IPS-11a (cell line): ENCODE measurements around the gene ANK2.

Experiments
- H3K4me3 ChIP-seq: one replicate; pipeline ENCODE4 v1.5.1; 2013; ENCODE audit warnings: low read depth, low read length, control low read depth

ANK2 gene

DNA sequence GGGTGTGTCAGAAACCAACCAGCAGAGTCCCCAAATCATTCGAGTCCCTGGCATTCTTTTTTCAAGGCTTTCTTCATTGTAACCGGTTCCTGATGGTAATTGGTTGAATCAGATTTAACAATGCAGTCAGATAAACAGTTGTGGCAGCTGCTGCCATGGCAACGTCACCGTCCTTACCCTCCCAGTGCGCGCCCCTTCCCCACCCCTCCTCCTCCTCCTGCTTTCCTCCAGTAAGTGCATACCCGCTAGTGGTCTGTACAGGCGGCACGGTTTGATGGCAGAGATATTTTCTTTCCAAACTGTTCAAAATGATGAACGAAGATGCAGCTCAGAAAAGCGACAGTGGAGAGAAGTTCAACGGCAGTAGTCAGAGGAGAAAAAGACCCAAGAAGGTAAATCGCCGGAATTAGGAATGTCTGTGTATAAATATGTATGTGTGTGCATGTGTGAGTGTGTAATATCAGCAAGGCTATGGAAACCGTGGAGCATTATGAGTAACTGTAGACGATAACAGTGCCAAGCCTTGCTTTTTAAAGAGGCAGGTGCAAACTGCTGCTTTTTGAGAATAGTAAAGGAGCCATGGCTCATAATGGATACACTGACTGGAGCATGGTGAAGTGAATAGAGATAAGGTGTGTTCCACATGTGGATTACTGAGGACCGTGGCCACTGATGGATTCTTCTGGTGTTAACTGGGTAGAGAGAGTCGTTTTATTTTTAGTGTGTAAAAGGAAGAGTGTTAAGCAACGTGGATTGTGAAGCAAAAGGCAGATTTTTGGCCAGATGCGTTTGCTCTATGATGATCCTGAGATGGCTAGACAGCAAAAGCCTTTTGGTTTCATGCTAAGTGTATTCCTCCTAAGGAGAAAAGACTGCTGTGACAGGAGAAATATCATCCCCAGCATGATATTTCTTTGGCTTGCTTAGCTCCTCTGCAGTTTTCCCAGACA, at the start of gene ANK2:
ANK2 (plus strand) TSS at position 233 of the 950 bp plus-strand sequence; CDS start at position 309, 76 bp downstream.
- H3K4me3 ChIP-seq, result no peak within 1 kb of the TSS

- no peak overlapping the region for H3K4me3 ChIP-seq
Observed at GRCh38 chr4:113003841-113004240, 45.6 kb upstream of the ANK2 start.

DNA sequence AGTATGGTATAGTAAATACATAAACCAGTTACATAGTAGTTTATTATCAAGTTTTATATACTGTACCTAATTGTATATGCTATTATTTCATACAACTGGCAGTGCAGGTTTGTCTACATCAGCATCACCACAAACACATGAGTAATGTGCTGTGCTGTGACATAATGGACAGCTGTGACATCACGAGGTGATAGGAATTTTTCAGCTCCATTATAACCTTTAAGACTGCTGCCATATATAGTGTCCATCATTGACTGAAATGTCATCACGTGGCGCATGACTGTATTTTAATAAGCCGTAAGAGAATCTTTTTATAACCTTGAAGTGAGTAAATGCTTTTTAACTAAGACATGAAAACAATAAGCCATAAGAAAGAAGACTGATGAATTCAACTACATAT, 44.8 kb upstream of the ANK2 start:
- no peak overlapping the region for H3K4me3 ChIP-seq

DNA sequence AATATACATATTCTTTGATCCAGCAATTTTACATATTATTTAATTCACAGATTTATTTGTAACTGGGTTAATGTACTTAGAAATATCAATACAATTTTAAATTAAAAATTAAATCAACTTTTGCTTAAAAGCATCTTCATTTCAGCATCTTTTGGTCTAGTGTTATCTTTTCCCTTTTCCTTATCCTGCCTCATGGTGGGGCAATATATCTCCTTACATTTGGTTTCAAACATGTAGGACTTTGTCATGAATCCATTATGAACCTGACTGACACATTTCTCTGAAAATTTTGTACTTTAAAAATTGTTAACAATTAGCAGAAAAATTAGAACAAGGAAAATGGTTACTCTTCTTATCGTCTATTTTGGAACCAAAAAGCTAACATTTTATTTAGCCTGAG, 42.8 kb upstream of the ANK2 start:
- H3K4me3 ChIP-seq, result no peak overlapping the region

- H3K4me3 ChIP-seq, result no peak overlapping the region
Observed at GRCh38 chr4:113007151-113007550, 42.3 kb upstream of the ANK2 start.

DNA sequence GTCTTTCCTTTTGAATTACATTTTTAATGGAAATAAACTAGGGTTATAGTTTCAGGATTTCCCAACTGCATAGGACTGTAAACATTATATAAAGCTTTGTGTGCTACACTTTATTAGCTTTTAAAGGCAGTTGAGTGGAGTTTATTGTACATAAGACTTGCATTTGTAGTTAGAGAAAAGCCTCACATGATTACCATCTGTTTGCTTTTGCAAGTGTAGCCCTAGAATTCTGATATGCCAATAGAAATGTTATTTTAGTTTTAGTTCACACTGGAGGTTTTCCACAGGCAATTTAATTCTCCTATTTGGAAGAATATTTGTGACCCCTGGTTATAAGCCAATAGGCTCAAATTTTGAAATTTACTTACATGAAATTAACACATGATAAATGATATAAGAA, 41.3 kb upstream of the ANK2 start:
- H3K4me3 ChIP-seq, result no peak overlapping the region

DNA sequence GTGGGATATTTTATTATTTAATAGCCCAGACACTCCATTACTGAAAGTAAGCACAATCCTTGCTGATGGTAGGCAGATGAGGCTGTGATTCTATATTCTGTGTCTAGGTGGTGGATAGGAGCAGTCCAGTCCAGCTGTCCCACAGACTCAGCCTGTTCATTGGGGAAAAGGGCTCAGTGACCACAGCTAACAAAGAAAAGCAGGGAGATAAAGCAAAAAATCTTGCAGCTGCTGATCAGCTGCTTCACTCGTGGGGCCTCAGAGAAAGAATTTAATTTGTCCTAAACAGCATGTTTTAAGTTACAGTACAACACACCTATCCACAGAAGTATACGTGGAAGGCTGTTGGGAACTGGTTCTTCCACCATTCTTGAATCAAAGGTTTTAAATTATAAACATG, 40.7 kb upstream of the ANK2 start:
- no peak overlapping the region for H3K4me3 ChIP-seq

DNA sequence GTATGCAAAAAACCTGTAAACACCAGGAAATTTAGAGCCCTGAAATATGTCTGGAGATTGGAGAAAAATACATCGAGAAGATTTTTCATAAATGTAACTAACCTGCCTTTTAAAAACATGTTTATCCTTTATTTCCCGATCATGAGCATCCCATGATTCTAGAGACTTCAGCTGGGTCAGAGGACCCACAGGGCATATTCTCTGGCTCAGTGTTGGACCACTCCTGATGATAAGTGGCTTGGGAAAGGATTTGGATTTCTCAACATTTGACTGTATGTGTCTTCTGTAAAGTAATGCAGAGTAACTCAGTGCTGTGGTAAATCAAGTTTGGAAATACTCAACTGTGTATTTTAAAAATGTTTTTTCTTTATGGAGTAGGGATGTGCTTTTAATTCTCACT, 40.0 kb upstream of the ANK2 start:
- H3K4me3 ChIP-seq, result no peak overlapping the region

GRCh38 chr4:113012122-113012725, 37.2 kb upstream of the ANK2 start:
- H3K4me3 ChIP-seq, result no peak overlapping the region

- H3K4me3 ChIP-seq, result no peak overlapping the region
Observed at GRCh38 chr4:113012786-113013185, 36.7 kb upstream of the ANK2 start.

GRCh38 chr4:113013751-113014150, 35.7 kb upstream of the ANK2 start:
- H3K4me3 ChIP-seq, result no peak overlapping the region

GRCh38 chr4:113016377-113016776, 33.1 kb upstream of the ANK2 start:
- no peak overlapping the region for H3K4me3 ChIP-seq

DNA sequence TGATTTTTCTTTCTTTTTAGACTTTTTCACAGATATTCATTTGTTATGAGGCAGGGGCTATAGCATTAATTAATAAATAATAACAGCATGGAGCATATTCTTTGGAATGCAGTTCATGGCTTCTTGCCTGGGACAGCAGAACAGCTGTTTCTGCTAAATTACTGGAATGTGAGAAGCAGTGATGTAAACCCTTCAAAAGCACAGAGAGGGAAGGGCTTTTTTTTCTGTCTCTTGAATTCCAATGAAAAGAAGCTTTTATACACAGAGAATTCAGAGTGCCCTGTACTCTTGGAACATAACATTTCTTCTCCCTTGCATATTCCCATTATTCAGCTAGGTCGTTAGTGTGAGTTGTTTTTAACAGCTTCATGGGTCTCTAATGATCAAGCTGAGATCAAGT, 28.5 kb upstream of the ANK2 start:
- H3K4me3 ChIP-seq, result no peak overlapping the region

DNA sequence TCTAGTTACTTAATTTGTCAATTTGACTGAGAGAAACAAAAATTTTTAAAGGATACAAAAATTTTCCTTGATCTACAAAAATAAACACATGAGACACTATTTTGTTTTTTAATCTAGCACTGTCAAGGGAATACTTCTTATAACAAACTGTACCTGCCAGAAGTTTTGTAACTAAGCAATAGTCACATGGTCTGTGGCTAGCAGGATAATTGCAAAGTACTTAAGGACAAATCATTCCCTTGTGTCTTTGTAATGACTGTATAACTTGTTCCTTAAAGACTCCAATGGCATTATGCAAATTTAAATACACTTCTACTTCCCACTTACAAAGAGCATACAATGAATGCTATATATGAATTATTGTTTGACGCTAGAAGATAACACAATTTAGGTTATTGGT, 25.1 kb upstream of the ANK2 start:
- no peak overlapping the region for H3K4me3 ChIP-seq

DNA sequence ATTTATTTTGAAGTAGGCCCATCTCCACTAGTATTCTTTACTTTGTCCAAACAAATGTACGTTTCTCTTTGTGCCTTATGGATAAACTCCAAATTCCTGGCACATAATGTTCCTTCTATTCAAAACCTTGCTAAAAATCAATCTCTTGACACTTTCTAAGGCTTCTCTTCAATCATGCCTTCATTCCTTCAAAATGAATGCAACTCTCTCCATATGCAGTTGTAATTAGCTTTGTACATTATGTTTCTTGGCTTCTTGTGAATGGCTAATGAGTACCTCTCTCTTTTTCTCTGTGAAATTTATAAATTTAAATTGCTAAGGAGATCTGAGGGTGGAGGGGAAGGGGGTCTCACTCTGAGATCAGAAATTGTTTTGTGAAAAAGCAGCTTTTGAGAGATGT, 24.0 kb upstream of the ANK2 start:
- H3K4me3 ChIP-seq, result no peak overlapping the region

DNA sequence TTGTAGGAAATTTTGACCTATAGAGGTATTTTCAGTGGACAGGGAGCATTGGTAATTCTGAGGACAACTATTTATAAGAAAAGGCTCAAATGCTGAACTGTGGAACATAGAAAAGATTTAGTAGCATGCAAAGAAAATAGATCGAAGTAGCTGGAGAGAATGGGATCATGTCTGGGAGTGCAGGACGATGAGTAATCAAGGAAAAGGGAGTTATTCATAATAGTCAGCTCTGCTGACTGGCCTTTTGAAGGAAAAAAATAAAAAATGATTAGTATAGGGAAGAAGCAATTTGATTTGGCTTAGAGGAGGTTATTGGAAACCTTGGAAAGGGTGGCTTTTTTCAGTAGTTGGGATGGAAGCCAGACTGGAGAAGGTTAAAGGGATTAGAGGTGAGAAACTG, 22.9 kb upstream of the ANK2 start:
- no peak overlapping the region for H3K4me3 ChIP-seq

DNA sequence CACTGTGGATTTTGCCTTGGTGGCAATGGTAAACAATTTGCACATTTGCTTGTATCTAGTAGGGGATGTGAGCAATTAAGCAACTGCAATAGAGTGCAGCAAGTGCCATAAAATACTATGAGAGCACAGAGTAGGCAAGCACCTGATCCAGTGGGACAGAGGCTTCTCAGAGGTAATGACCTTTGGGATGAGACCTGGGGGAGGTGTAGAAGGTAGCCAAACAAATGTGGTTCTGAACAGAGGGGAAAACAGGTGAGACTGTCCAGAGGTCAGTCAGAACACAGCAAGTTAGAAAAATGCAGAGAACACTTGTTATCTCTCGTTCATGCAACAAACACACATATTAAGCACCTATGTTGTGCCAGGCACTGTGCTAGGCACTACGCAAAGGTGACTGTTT, 21.4 kb upstream of the ANK2 start:
- H3K4me3 ChIP-seq, result no peak overlapping the region

DNA sequence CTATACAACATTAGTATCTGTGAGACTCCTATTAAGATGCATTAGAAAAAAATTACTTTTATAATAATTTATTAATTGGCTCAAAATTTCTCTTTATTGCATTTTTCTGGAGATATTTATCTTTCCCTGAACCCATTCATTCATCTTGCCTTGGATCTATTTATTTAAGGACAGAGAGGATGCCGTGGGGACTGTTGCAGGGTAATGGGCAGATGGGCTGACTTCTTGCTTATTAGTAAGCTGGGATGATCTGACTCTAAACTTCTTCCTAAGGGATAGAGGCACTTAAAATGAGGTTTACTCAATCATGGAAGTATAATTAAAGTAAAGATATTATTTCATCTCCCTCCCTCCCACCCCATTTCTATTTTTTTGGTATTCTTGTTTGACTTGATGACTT, 18.2 kb upstream of the ANK2 start:
- no peak overlapping the region for H3K4me3 ChIP-seq

- H3K4me3 ChIP-seq, result no peak overlapping the region
Observed at GRCh38 chr4:113040793-113041192, 8.7 kb upstream of the ANK2 start.

GRCh38 chr4:113042502-113042901, 7.0 kb upstream of the ANK2 start:
- no peak overlapping the region for H3K4me3 ChIP-seq

GRCh38 chr4:113043591-113043990, 5.9 kb upstream of the ANK2 start:
- no peak overlapping the region for H3K4me3 ChIP-seq

- no peak overlapping the region for H3K4me3 ChIP-seq
Observed at GRCh38 chr4:113050371-113050755, 910 bp downstream of the ANK2 start.
